Left lobe of liver (tissue), 2 donors: Measurements from ENCODE around the gene MED29. TPM values are rescaled to one million over a fixed set of nuclear protein-coding genes. Genes with fewer than 3 reads are reported as not detected.

Experiments used
- ATAC-seq: fragments of 200-7000 bp; cut with Tn5 transposase; one replicate; pipeline ENCODE4 v1.9.1; 2020; ENCODE audit warnings: mild to moderate bottlenecking, moderate library complexity
- DNase-seq: peaks from one replicate; pipeline ENCODE4 v3.0.0-alpha.2; 2020; ENCODE audit warnings: low spot score
- total RNA-seq: library from RNA; stranded (reverse); gene quantifications from one replicate; pipeline ENCODE4 v1.2.1, GENCODE V29; 2021
- donor health status: DM: no; HTN: no; CAD: no; lungs with moderate emphysema.
- donor health status: DM: no; HTN: yes; CAD: no.

MED29 gene
- total RNA-seq, 1 donor from 2014 or later = 19.2 TPM

- ATAC-seq = no peak
- no peak for DNase-seq
These were observed 35.0 kb downstream of the MED29 start for GRCh38 chr19:39426170-39426569.

- no peak for ATAC-seq
- DNase-seq = no peak
These were observed 36.5 kb downstream of the MED29 start for GRCh38 chr19:39427707-39428106.

GRCh38 chr19:39428283-39429112 is 37.3 kb downstream of the MED29 start:
- DNase-seq (no peak), ATAC-seq (peak; percentile 42)

GRCh38 chr19:39430675-39431593 is 39.8 kb downstream of the MED29 start:
- ATAC-seq (peak; percentile 35), DNase-seq (no peak)

- ATAC-seq (no peak), DNase-seq (no peak)
These were observed 41.5 kb downstream of the MED29 start for GRCh38 chr19:39432677-39433025.

DNA sequence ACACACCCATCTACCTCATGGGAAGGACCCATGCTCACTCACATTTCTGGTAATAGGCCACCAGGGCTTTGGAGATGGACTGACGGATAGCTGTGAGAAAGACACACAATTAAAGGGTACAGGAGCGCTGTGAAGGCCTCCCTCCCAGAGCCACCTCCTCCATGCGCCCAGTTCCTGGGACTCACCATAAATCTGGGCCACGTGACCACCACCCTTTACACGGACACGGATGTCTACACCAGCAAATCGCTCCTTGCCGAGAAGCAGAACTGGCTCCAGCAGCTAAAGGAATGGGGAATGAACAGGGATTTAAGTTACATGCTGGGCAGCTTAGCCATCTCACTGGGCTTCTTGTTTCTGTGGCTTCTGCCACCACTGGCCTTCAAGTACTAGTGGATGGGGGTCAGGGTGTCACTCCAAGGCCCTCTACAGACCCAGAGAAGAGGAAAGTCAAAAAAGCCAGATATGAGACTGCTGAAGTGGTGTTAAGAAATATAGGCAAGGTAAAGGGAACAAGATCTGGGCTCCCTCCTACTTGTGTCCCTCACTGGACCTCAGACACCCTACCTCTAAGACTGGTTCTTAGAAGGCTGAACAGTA is 42.4 kb downstream of the MED29 start:
- ATAC-seq = no peak
- DNase-seq = no peak

GRCh38 chr19:39434123-39435076 is 43.2 kb downstream of the MED29 start:
- no peak for ATAC-seq
- DNase-seq = no peak

DNA sequence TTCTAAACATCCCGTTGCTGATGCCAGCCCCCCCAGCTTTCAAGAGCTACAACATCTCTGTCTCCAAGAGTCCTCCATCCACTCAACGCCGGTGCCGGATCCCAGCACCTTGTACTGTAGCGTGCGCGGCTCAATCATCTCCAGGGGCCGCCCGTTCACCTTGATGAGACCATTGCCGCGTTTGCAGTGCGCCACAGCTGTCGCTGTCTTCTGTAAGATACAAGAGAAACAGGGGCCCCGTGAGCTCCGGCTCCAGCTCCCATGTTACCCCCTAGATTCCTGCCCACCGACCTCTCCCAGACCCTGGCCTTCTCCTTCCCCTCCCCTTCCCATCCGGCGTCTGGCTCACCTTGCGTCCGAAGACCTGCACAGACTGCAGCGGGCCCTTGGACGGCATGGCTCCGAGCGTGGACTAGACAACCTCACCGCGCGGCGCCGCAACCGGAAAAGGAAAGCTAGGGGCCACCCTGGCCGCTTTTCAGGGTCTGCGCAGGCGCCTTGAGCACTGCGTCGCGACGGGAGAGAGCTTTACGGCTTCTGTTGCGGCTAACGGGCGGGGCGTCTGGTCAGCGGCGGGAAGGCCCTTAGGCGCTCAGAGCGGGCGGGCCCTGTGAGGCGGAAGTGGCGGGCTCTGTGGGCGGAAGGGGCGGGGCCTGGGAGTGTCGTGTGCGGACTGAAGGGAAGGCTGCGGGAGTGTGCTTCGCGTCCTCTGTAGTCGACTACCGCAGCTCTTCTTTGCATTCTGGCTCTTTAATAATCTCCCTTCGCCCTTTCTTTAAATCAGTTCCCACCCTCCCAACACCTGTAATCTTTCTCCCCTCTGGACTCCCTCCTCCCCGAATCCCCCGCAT is 44.5 kb downstream of the MED29 start, which contains the start of gene RPS16:
Gene RPS16 (minus strand): TSS at position 451 of the 851 bp plus-strand sequence. CDS start 54 bp downstream, at position 397.
- DNase-seq = peak; percentile 99
- ATAC-seq = peak; percentile 98

GRCh38 chr19:39436350-39436716 is 45.2 kb downstream of the MED29 start:
- no peak for ATAC-seq

DNA sequence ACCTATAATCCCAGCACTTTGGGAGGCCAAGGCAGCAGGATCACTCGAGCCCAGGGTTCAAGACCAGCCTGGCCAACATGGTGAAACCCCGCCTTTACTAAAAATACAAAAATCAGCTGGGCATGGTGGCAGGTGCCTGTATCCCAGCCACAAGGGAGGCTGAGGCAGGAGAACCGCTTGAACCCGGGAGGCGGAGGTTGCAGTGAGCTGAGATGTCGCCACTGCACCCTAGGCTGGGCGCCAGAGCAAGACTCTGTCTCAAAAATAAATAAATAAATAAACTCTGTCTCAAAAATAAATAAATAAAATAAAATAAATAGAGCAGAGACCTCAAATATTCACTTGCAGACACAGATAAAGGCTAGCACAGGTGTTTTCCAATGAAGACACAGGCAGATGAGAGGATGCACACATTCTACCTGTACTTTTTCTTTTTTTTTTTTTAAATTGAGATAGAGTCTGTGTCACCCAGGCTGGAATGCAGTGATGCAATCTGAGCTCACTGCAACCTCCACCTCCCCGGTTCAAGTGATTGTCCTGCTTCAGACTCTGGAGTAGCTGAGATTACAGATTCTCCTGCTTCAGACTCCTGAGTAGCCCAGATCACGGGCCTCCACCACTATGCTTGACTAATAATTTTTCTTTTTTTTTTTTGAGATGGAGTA is 47.2 kb downstream of the MED29 start:
- ATAC-seq = no peak
- no peak for DNase-seq

More at GRCh38 chr19:39436350-39436716, 45.2 kb downstream of the MED29 start:
- no peak for DNase-seq

DNA sequence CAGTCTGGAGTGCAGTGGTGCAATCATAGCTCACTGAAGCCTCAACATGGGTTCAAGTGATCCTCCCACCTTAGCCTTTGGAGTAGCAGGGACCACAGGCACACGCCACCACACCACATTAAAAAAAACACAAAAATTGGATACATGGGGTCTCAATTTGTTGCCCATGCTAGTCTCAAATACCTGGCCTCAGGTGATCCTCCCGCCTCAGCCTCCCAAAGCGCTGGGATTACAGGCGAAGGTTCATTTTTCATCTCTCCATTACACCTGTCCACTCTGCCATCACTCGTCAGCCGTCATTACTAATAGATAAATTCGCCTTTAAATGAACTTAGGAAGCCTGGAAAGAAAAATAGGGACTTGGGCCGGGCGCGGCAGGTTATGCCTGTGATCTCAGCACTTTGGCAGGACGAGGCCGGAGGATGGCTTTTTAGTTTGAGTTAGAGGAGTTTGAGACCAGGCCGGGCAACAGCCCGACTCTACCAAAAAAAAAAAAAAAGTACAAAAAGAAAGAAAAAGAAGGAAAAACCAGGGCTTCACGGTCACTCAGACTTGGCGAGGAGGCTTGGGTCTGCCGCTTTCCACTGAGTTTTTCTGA is 53.5 kb downstream of the MED29 start:
- no peak for DNase-seq
- no peak for ATAC-seq

- DNase-seq (peak; percentile 98), ATAC-seq (peak; percentile 95)
These were observed 54.3 kb downstream of the MED29 start, which contains the start of gene SUPT5H for GRCh38 chr19:39445196-39446111. TSS of gene SUPT5H (plus strand) at chr19:39445582. CDS start at chr19:39445891, 309 bp downstream.

DNA sequence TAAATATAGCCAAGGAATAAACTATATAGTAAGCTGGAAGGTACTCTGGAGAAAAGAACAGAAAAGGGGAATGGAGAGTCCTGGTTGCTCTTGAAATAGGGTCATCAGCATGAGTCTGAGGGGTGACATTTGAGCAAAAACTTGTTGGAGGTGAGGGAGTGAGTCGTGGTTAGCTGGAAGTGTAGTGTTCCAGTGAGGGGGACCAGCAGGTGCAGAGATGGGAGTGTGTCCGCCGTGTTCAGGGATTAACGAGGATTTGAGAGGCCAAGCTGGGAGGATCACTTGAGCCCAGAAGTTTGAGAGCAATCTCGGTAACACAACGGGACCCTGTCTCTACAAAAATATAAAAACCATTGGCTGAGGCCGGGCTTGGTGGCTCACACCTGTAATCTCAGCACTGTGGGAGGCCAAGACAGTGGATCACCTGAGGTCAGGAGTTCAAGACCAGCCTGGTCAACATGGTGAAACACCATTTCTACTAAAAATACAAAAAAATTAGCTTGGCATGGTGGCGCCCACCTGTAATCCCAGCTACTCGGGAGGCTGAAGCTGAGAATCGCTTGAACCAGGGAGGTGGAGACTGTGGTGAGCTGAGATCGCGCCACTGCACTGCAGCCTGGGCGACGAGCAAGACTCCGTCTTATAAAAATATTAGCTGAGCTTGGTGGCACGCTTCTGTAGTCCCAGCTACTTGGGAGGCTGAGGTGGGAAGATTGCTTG is 55.3 kb downstream of the MED29 start:
- no peak for DNase-seq
- no peak for ATAC-seq

DNA sequence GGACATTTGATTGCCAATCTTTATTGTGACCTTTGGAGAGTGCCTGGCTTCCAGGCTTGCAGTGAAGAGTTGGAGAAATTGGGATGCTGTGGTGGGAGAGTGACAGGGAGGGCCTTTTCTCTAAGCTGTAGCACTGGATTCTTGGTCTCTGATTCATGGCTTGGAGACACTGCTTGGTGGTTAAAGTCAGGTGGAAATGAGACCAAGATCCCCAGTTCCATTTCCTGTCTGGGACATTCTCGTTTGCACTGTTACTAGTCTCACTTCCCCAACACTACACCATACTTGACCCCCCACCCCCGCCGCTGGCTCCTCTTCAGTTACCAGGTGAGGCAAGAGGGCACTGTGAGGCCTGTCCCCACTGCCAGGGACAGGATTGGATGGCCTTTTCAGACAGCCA is 57.1 kb downstream of the MED29 start:
- DNase-seq (no peak), ATAC-seq (no peak)

DNA sequence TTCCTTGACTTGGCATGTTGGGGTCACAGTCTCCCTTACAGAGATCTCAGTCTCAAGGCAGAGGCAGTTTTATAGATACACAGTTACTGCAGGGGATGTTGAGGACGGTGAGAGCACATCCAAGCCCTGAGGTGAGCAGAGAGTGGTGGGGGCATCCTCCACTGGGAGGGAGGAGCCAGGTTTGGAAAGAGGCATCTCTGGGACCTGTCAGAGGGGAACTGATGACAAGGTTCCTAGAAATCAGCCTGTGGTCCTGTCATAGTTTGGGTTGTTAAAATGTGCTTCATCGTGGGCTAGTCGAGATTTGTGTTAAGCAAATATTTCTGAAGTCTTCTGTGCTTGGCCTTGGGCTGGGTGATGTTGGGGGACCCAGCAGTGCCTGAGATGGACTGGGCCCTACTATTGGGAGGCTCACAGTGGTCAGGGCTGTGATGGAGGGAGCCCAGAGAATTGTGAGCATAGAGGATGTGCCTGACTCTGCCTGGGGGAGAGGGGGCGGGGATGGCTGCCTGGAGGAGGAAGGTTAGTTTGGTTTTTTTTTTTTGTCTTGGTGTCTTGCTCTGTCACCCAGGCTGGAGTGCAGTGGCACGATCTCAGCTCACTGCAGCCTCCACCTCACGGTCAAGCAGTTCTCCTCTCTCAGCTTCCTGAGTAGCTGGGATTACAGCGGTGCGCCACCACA is 58.1 kb downstream of the MED29 start:
- DNase-seq (no peak), ATAC-seq (no peak)
